Gastrocnemius medialis (tissue), 4 donors: Measurements from ENCODE around the gene CCT5. TPM values are rescaled to one million over a fixed set of nuclear protein-coding genes. Genes with fewer than 3 reads are reported as not detected.

Source experiments
- ATAC-seq, 2 donors: fragments of 150-250 bp; one replicate each; pipeline ENCODE4 v1.9.1; 2016
- DNase-seq, 2 donors: peaks; one replicate each; pipeline ENCODE4 v3.0.0-alpha.2; 2019
- H3K27ac ChIP-seq, 4 donors: fragments of 200-600 bp; sonication (generic); 1 replicate in 1 of 4; 2 replicates in 3 of 4; pipeline ENCODE4 v1.5.1; 2016 to 2018; ENCODE audit warnings: mild to moderate bottlenecking in 2 of 4, moderate library complexity in 1 of 4
- H3K27me3 ChIP-seq, 3 donors: fragments of 200-600 bp; sonication (generic) in 2 of 3; 1 replicate in 1 of 3; 2 replicates in 2 of 3; pipeline versions ENCODE4 v1.5.1 to v1.6.0; 2016 to 2019; ENCODE audit warnings: mild to moderate bottlenecking in 1 of 3, moderate library complexity in 1 of 3
- H3K36me3 ChIP-seq, 2 donors: fragments of 200-600 bp; sonication (generic) in 1 of 2; one replicate each; pipeline ENCODE4 v1.5.1; 2017 to 2018
- H3K4me1 ChIP-seq, 2 donors: fragments of 200-600 bp; sonication (generic) in 1 of 2; one replicate each; pipeline ENCODE4 v1.5.1; 2016 to 2017; ENCODE audit warnings: mild to moderate bottlenecking in 2 of 2
- H3K4me3 ChIP-seq, 4 donors: fragments of 200-600 bp; sonication (generic) in 3 of 4; 1 replicate in 1 of 4; 2 replicates in 3 of 4; pipeline ENCODE4 v1.5.1; 2016 to 2019; ENCODE audit warnings: mild to moderate bottlenecking in 2 of 4
- H3K9me3 ChIP-seq, 3 donors: fragments of 200-600 bp; sonication (generic) in 2 of 3; 1 replicate in 1 of 3; 2 replicates in 2 of 3; pipeline ENCODE4 v1.5.1; 2016 to 2019
- CTCF ChIP-seq, 5 experiments: fragments of 450-650 bp in 3 of 5; fragments of 200-600 bp in 2 of 5; sonication (generic) in 2 of 5; IDR thresholded peaks in 4 of 5; conservative IDR thresholded peaks in 1 of 5; 1 replicate in 4 of 5; 2 replicates in 1 of 5; pipeline ENCODE4 v1.5.1; 2016 to 2019; ENCODE audit warnings: antibody characterized with exemption in 5 of 5, mild to moderate bottlenecking in 3 of 5, moderate library complexity in 3 of 5
- POLR2A ChIP-seq, 2 donors: fragments of 450-650 bp; IDR thresholded peaks; one replicate each; pipeline ENCODE4 v1.6.1; 2017; ENCODE audit warnings: antibody characterized with exemption in 2 of 2, mild to moderate bottlenecking in 2 of 2, moderate library complexity in 2 of 2
- in situ Hi-C, 4 donors: fragments of 200-750 bp; cut with MboI; loops; one replicate each; pipeline versions ENCODE4 v1.15.0 to v1.8.0; 2017; ENCODE audit warnings: low sequenced_read_pairs in 4 of 4
- intact Hi-C: fragments of 100-400 bp; cut with DNase I; formaldehyde crosslinking; loops from one replicate; pipeline ENCODE4 v1.15.1; 2023; ENCODE audit warnings: low total_unique reads
- total RNA-seq, 4 donors: library from RNA; depleted of rRNA; stranded (reverse); fragments of >200 nt; gene quantifications; one replicate each; pipeline versions ENCODE4 v1.1.0 to v1.2.3, GENCODE V29; 2016

Gene CCT5
- total RNA-seq, 4 donors from 2014 or later, result 201 to 329 (median 267) TPM

DNA sequence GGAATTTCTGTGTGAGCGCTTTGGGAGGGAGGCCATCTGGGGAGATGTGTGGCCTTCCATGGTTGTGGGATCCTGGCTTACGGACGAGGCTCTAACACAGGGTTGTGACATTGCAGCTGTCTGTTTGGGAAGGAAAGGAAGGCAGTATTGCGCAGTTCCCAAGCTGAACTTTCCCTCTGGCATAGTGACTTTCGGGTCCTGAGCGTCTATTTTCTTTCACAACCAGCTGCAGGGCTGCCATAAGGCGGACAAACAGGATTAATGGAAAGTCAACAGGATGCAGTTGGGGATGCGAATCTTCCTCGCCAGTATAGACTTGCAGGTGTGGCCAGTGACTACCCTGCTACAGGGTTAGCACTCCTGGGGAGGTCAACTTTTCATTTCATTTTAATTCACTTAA is 25.9 kb downstream of the CCT5 start:
- Histone ChIP-seq H3K4me1 (no peaks in the 10 kb centered on the region), H3K27me3 (no peaks in the 10 kb centered on the region), H3K9me3 (no peaks in the 10 kb centered on the region), H3K4me3 (no peak overlapping the region), H3K27ac (no peak overlapping the region), H3K36me3 (no peaks in the 10 kb centered on the region)
- intact Hi-C loops, result no loop called here
- in situ Hi-C loops, result loop anchor here in 3 of 4 donors (25.0 kb wide), 3 partner anchors 136 to 361 kb away; no protein-coding TSS in a partner anchor
- peak in 1 of 2 donors; percentile 60 for ATAC-seq
- no peak for DNase-seq
- TF ChIP-seq CTCF (IDR thresholded peaks at IDR 0.05 in 4 of 5, conservative IDR thresholded peaks at IDR 0.05 in 1 of 5) (no peak), POLR2A (IDR thresholded peaks at IDR 0.05) (no peak)

- intact Hi-C loops (no loop called here), in situ Hi-C loops (loop anchor here in 3 of 4 donors (25.0 kb wide), 3 partner anchors 136 to 361 kb away; no protein-coding TSS in a partner anchor)
- no peak for ATAC-seq
- no peak for DNase-seq
- Histone ChIP-seq H3K27ac (no peak overlapping the region), H3K9me3 (no peaks in the 10 kb centered on the region), H3K27me3 (no peaks in the 10 kb centered on the region), H3K4me3 (no peak overlapping the region), H3K4me1 (no peaks in the 10 kb centered on the region), H3K36me3 (no peaks in the 10 kb centered on the region)
- no peak for TF ChIP-seq POLR2A (IDR thresholded peaks at IDR 0.05)
- TF ChIP-seq CTCF (IDR thresholded peaks at IDR 0.05 in 4 of 5, conservative IDR thresholded peaks at IDR 0.05 in 1 of 5), result no peak
Measured at GRCh38 chr5:10276691-10277090, 26.6 kb downstream of the CCT5 start.

GRCh38 chr5:10277773-10278630 is 27.9 kb downstream of the CCT5 start:
- in situ Hi-C loops, result loop anchor here in 3 of 4 donors (25.0 kb wide), 3 partner anchors 134 to 359 kb away; no protein-coding TSS in a partner anchor
- Histone ChIP-seq H3K9me3 (no peaks in the 10 kb centered on the region), H3K4me1 (no peaks in the 10 kb centered on the region), H3K4me3 (no peak overlapping the region), H3K27me3 (no peaks in the 10 kb centered on the region), H3K27ac (peak overlapping the region in 1 of 4 donors; percentile 6), H3K36me3 (no peaks in the 10 kb centered on the region)
- intact Hi-C loops, result no loop called here
- DNase-seq (no peak), ATAC-seq (no peak)
- TF ChIP-seq POLR2A (IDR thresholded peaks at IDR 0.05) (no peak), CTCF (IDR thresholded peaks at IDR 0.05 in 4 of 5, conservative IDR thresholded peaks at IDR 0.05 in 1 of 5) (no peak)

DNA sequence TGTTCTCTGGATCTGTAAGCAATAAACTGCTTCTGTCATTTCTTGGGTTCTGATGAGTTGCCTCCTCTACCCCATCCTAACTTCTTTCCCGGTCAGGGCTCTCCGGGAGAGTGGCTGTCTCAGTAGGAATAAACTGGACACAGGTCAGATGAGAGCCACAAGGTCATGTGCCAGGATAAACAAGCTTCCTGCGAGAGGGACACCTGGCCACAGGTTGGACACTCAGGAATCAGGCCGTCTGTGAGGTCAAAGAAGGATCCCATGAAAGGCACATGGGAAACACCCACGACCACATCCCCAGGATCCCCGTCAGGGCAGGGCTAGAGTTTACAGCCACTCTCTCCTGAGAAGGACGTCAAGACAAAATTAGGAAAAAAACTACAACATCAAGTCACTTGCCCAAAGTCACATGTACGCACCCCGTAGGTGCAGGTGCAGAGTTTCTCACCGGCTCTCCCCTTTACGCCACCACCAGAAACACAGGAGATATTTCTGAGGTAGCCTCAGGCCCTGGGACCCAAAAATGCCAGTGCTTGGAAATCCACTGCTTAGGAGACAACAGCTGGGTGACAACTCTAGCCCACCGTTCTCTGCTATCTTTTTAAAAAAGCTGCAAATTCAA is 28.7 kb downstream of the CCT5 start:
- intact Hi-C loops (no loop called here), in situ Hi-C loops (loop anchor here in 3 of 4 donors (25.0 kb wide), 3 partner anchors 134 to 359 kb away; no protein-coding TSS in a partner anchor)
- H3K27ac ChIP-seq, result peak overlapping the region in 1 of 4 donors; percentile 6
- no peak for TF ChIP-seq CTCF (IDR thresholded peaks at IDR 0.05 in 4 of 5, conservative IDR thresholded peaks at IDR 0.05 in 1 of 5)
- TF ChIP-seq POLR2A (IDR thresholded peaks at IDR 0.05), result no peak
- ATAC-seq (no peak), DNase-seq (no peak)
- no peaks in the 10 kb centered on the region for H3K9me3 ChIP-seq
- no peaks in the 10 kb centered on the region for H3K36me3 ChIP-seq
- H3K4me1 ChIP-seq, result no peaks in the 10 kb centered on the region
- no peaks in the 10 kb centered on the region for H3K27me3 ChIP-seq
- H3K4me3 ChIP-seq, result no peak overlapping the region
